Panc1 (cell line): ENCODE results near the gene RNASE11. TPM values are rescaled to one million over a fixed set of nuclear protein-coding genes. Genes with fewer than 3 reads are reported as not detected.

Experiments
- ATAC-seq: fragments of 200-7000 bp; cut with Tn5 transposase; 2 replicates; pipeline ENCODE4 v1.9.1; 2020; ENCODE audit warnings: mild to moderate bottlenecking, moderate library complexity
- BruUV-seq: library from RNA; stranded (reverse); fragments of 400-500 nt; replicated peaks from 2 replicates; lab custom pipeline; 2021; lab: Mats Ljungman, UMichigan
- CTCF ChIA-PET: fragments of 300-600 bp; sonication (Branson Sonifier 250); formaldehyde crosslinking; loops from one replicate; lab custom pipeline; 2022; ENCODE audit warnings: antibody characterized with exemption; lab: Charles Lee
- POLR2A ChIA-PET: fragments of 300-600 bp; sonication (Branson Sonifier 250); formaldehyde crosslinking; loops from one replicate; lab custom pipeline; 2022; ENCODE audit warnings: antibody characterized with exemption; lab: Charles Lee
- DNase-seq: peaks from one replicate; pipeline ENCODE4 v3.0.0-alpha.2; 2010; ENCODE audit warnings: low read depth, low spot score
- H3K27ac ChIP-seq: 2 replicates; pipeline ENCODE4 v1.5.1; 2011; ENCODE audit warnings: mild to moderate bottlenecking, low read length, inconsistent platforms
- H3K27me3 ChIP-seq: fragments of 200-500 bp; sonication (Bioruptor generic); 2 replicates; pipeline ENCODE4 v1.6.0; 2014; ENCODE audit warnings: low read length, inconsistent platforms; ENCODE audit not compliant: control insufficient read depth, insufficient read depth
- H3K36me3 ChIP-seq: fragments of 200-500 bp; sonication (Bioruptor generic); 2 replicates; pipeline ENCODE4 v1.5.1; 2014; ENCODE audit warnings: inconsistent platforms, mild to moderate bottlenecking, low read length, moderate library complexity; ENCODE audit not compliant: control insufficient read depth, insufficient read depth
- H3K4me1 ChIP-seq: 2 replicates; pipeline ENCODE4 v1.5.1; 2011; ENCODE audit warnings: inconsistent platforms, mild to moderate bottlenecking, low read length, moderate library complexity; ENCODE audit not compliant: control insufficient read depth, insufficient read depth
- H3K4me3 ChIP-seq, 2 experiments: 2 replicates each; pipeline ENCODE4 v1.5.1; 2011 to 2012; ENCODE audit warnings: low read depth in 2 of 2, low read length in 2 of 2, mild to moderate bottlenecking in 2 of 2, inconsistent platforms in 1 of 2, moderate library complexity in 1 of 2
- H3K9me3 ChIP-seq: fragments of 200-500 bp; sonication (Bioruptor generic); 2 replicates; pipeline ENCODE4 v1.5.1; 2014; ENCODE audit warnings: low read depth, mild to moderate bottlenecking, inconsistent platforms, low read length, moderate library complexity; ENCODE audit not compliant: control insufficient read depth, insufficient read depth
- CTCF ChIP-seq: fragments of 450-650 bp; IDR thresholded peaks from 2 replicates; pipeline ENCODE4 v1.5.1; 2017; ENCODE audit warnings: mild to moderate bottlenecking
- POLR2AphosphoS5 ChIP-seq: IDR thresholded peaks from 2 replicates; pipeline ENCODE4 v1.6.1; 2012; ENCODE audit warnings: mild to moderate bottlenecking, low read depth, low read length, moderate library complexity
- REST ChIP-seq, 2 experiments: IDR thresholded peaks; 2 replicates each; pipeline ENCODE4 v1.6.1; 2011 to 2012; ENCODE audit warnings: low read depth in 2 of 2, control low read depth in 1 of 2, low read length in 1 of 2, mild to moderate bottlenecking in 1 of 2, moderate library complexity in 1 of 2; ENCODE audit not compliant: insufficient read depth in 1 of 2
- SIN3A ChIP-seq: IDR thresholded peaks from 2 replicates; pipeline ENCODE4 v1.6.1; 2012; ENCODE audit warnings: low read depth, mild to moderate bottlenecking, low read length, moderate library complexity, borderline replicate concordance; ENCODE audit not compliant: insufficient read depth
- TCF7L2 ChIP-seq: IDR thresholded peaks from 2 replicates; pipeline ENCODE4 v1.6.1; 2011; ENCODE audit warnings: mild to moderate bottlenecking, low read depth, low read length, inconsistent platforms
- in situ Hi-C: cut with HindIII; loops from 2 replicates; pipeline ENCODE4 v1.10.0; 2016; ENCODE audit warnings: low sequenced_read_pairs, low pct_unique_long_range_greater_than_20kb
- intact Hi-C: fragments of 100-400 bp; cut with micrococcal nuclease; formaldehyde crosslinking; loops from one replicate; pipeline ENCODE4 v1.10.0; 2022; ENCODE audit not compliant: unreplicated experiment
- total RNA-seq: library from RNA; stranded (reverse); gene quantifications from one replicate; pipeline ENCODE4 v1.2.1, GENCODE V29; 2021; ENCODE audit not compliant: unreplicated experiment

RNASE11 gene
- total RNA-seq, 1 experiment from 2014 or later = not detected

GRCh38 chr14:20555845-20556244 is 32.0 kb downstream of the RNASE11 start:
- POLR2A ChIA-PET = no interaction called here
- intact Hi-C loops (no loop called here), in situ Hi-C loops (no loop called here)

GRCh38 chr14:20553024-20553423 is 34.8 kb downstream of the RNASE11 start:
- intact Hi-C loops (no loop called here), in situ Hi-C loops (no loop called here)
- no peak for TF ChIP-seq POLR2AphosphoS5
- no peak for TF ChIP-seq REST (IDR thresholded peaks at IDR 0.05; ENCODE audit: insufficient read depth in 1 of 2, low read depth in 2 of 2, low read length in 1 of 2)
- TF ChIP-seq SIN3A = no peak
- TF ChIP-seq TCF7L2 = no peak
- TF ChIP-seq CTCF = no peak
- POLR2A ChIA-PET = no interaction called here
- Histone ChIP-seq H3K36me3 (no peaks in the 10 kb centered on the region), H3K4me3 (no peak overlapping the region), H3K27me3 (no peaks in the 10 kb centered on the region), H3K9me3 (no peaks in the 10 kb centered on the region), H3K27ac (no peak overlapping the region), H3K4me1 (no peaks in the 10 kb centered on the region)
- ATAC-seq (no peak), DNase-seq (no peak)
- CTCF ChIA-PET = no interaction called here
- no TSS peak for BruUV-seq

More at GRCh38 chr14:20555845-20556244, 32.0 kb downstream of the RNASE11 start:
- H3K27ac ChIP-seq = no peak overlapping the region
- no peaks in the 10 kb centered on the region for H3K27me3 ChIP-seq
- CTCF ChIA-PET = no interaction called here
- no TSS peak for BruUV-seq
- ATAC-seq (no peak), DNase-seq (no peak)
- no peaks in the 10 kb centered on the region for H3K9me3 ChIP-seq
- no peak overlapping the region for H3K4me3 ChIP-seq
- TF ChIP-seq TCF7L2 = no peak
- no peak for TF ChIP-seq SIN3A
- TF ChIP-seq POLR2AphosphoS5 = no peak
- TF ChIP-seq CTCF = no peak
- no peaks in the 10 kb centered on the region for H3K36me3 ChIP-seq
- no peaks in the 10 kb centered on the region for H3K4me1 ChIP-seq

GRCh38 chr14:20551606-20552005 is 36.2 kb downstream of the RNASE11 start:
- no peaks in the 10 kb centered on the region for H3K36me3 ChIP-seq
- no peaks in the 10 kb centered on the region for H3K9me3 ChIP-seq
- ChIA-PET POLR2A (no interaction called here), CTCF (no interaction called here)
- ATAC-seq (no peak), DNase-seq (no peak)
- no peak for TF ChIP-seq POLR2AphosphoS5
- no peak for TF ChIP-seq TCF7L2
- TF ChIP-seq SIN3A = no peak
- no peak for TF ChIP-seq CTCF
- no peak for TF ChIP-seq REST (IDR thresholded peaks at IDR 0.05; ENCODE audit: insufficient read depth in 1 of 2, low read depth in 2 of 2, low read length in 1 of 2)
- H3K4me3 ChIP-seq = no peak overlapping the region
- in situ Hi-C loops (no loop called here), intact Hi-C loops (no loop called here)
- H3K4me1 ChIP-seq = no peaks in the 10 kb centered on the region
- H3K27me3 ChIP-seq = no peaks in the 10 kb centered on the region
- no peak overlapping the region for H3K27ac ChIP-seq
- no TSS peak for BruUV-seq
